Panc1 (cell line): ENCODE results near the gene C18orf54. TPM values are rescaled to one million over a fixed set of nuclear protein-coding genes. Genes with fewer than 3 reads are reported as not detected.
"Not testable (repeated sequence)": the region's sequence is repeated elsewhere in the genome, so short reads cannot be mapped to it uniquely, and the experiment has no call there.

Experiments
- ATAC-seq: fragments of 200-7000 bp; cut with Tn5 transposase; 2 replicates; pipeline ENCODE4 v1.9.1; 2020; ENCODE audit warnings: mild to moderate bottlenecking, moderate library complexity
- BruUV-seq: library from RNA; stranded (reverse); fragments of 400-500 nt; replicated peaks from 2 replicates; lab custom pipeline; 2021; lab: Mats Ljungman, UMichigan
- CTCF ChIA-PET: fragments of 300-600 bp; sonication (Branson Sonifier 250); formaldehyde crosslinking; loops from one replicate; lab custom pipeline; 2022; ENCODE audit warnings: antibody characterized with exemption; lab: Charles Lee
- POLR2A ChIA-PET: fragments of 300-600 bp; sonication (Branson Sonifier 250); formaldehyde crosslinking; loops from one replicate; lab custom pipeline; 2022; ENCODE audit warnings: antibody characterized with exemption; lab: Charles Lee
- DNase-seq: peaks from one replicate; pipeline ENCODE4 v3.0.0-alpha.2; 2010; ENCODE audit warnings: low read depth, low spot score
- H3K27ac ChIP-seq: 2 replicates; pipeline ENCODE4 v1.5.1; 2011; ENCODE audit warnings: mild to moderate bottlenecking, low read length, inconsistent platforms
- H3K27me3 ChIP-seq: fragments of 200-500 bp; sonication (Bioruptor generic); 2 replicates; pipeline ENCODE4 v1.6.0; 2014; ENCODE audit warnings: low read length, inconsistent platforms; ENCODE audit not compliant: control insufficient read depth, insufficient read depth
- H3K36me3 ChIP-seq: fragments of 200-500 bp; sonication (Bioruptor generic); 2 replicates; pipeline ENCODE4 v1.5.1; 2014; ENCODE audit warnings: inconsistent platforms, mild to moderate bottlenecking, low read length, moderate library complexity; ENCODE audit not compliant: control insufficient read depth, insufficient read depth
- H3K4me1 ChIP-seq: 2 replicates; pipeline ENCODE4 v1.5.1; 2011; ENCODE audit warnings: inconsistent platforms, mild to moderate bottlenecking, low read length, moderate library complexity; ENCODE audit not compliant: control insufficient read depth, insufficient read depth
- H3K4me3 ChIP-seq, 2 experiments: 2 replicates each; pipeline ENCODE4 v1.5.1; 2011 to 2012; ENCODE audit warnings: low read depth in 2 of 2, low read length in 2 of 2, mild to moderate bottlenecking in 2 of 2, inconsistent platforms in 1 of 2, moderate library complexity in 1 of 2
- H3K9me3 ChIP-seq: fragments of 200-500 bp; sonication (Bioruptor generic); 2 replicates; pipeline ENCODE4 v1.5.1; 2014; ENCODE audit warnings: low read depth, mild to moderate bottlenecking, inconsistent platforms, low read length, moderate library complexity; ENCODE audit not compliant: control insufficient read depth, insufficient read depth
- CTCF ChIP-seq: fragments of 450-650 bp; IDR thresholded peaks from 2 replicates; pipeline ENCODE4 v1.5.1; 2017; ENCODE audit warnings: mild to moderate bottlenecking
- POLR2AphosphoS5 ChIP-seq: IDR thresholded peaks from 2 replicates; pipeline ENCODE4 v1.6.1; 2012; ENCODE audit warnings: mild to moderate bottlenecking, low read depth, low read length, moderate library complexity
- REST ChIP-seq, 2 experiments: IDR thresholded peaks; 2 replicates each; pipeline ENCODE4 v1.6.1; 2011 to 2012; ENCODE audit warnings: low read depth in 2 of 2, control low read depth in 1 of 2, low read length in 1 of 2, mild to moderate bottlenecking in 1 of 2, moderate library complexity in 1 of 2; ENCODE audit not compliant: insufficient read depth in 1 of 2
- SIN3A ChIP-seq: IDR thresholded peaks from 2 replicates; pipeline ENCODE4 v1.6.1; 2012; ENCODE audit warnings: low read depth, mild to moderate bottlenecking, low read length, moderate library complexity, borderline replicate concordance; ENCODE audit not compliant: insufficient read depth
- TCF7L2 ChIP-seq: IDR thresholded peaks from 2 replicates; pipeline ENCODE4 v1.6.1; 2011; ENCODE audit warnings: mild to moderate bottlenecking, low read depth, low read length, inconsistent platforms
- in situ Hi-C: cut with HindIII; loops from 2 replicates; pipeline ENCODE4 v1.10.0; 2016; ENCODE audit warnings: low sequenced_read_pairs, low pct_unique_long_range_greater_than_20kb
- intact Hi-C: fragments of 100-400 bp; cut with micrococcal nuclease; formaldehyde crosslinking; loops from one replicate; pipeline ENCODE4 v1.10.0; 2022; ENCODE audit not compliant: unreplicated experiment
- total RNA-seq: library from RNA; stranded (reverse); gene quantifications from one replicate; pipeline ENCODE4 v1.2.1, GENCODE V29; 2021; ENCODE audit not compliant: unreplicated experiment

Gene C18orf54
- total RNA-seq, 1 experiment from 2014 or later: 7.5 TPM

- POLR2A ChIA-PET: no interaction called here
- DNase-seq: no peak
These were observed 25.1 kb downstream of the C18orf54 start for GRCh38 chr18:54382733-54383252.

GRCh38 chr18:54386043-54386442 is 28.3 kb downstream of the C18orf54 start:
- Histone ChIP-seq H3K4me3 (no peak overlapping the region), H3K27ac (no peak overlapping the region), H3K4me1 (peaks cover 4% of the 10 kb centered on the region; the same call in 1 of the 2 replicates), H3K27me3 (no peaks in the 10 kb centered on the region), H3K9me3 (no peaks in the 10 kb centered on the region), H3K36me3 (no peaks in the 10 kb centered on the region)
- TF ChIP-seq POLR2AphosphoS5: no peak
- TF ChIP-seq REST (IDR thresholded peaks at IDR 0.05; ENCODE audit: insufficient read depth in 1 of 2, low read depth in 2 of 2, low read length in 1 of 2): no peak
- no peak for TF ChIP-seq SIN3A
- TF ChIP-seq TCF7L2: no peak
- TF ChIP-seq CTCF: no peak
- ChIA-PET POLR2A (no interaction called here), CTCF (no interaction called here)
- ATAC-seq (no peak), DNase-seq (no peak)
- intact Hi-C loops: no loop called here
- in situ Hi-C loops: no loop called here
- BruUV-seq: no TSS peak

More at GRCh38 chr18:54382733-54383252, 25.1 kb downstream of the C18orf54 start:
- Histone ChIP-seq H3K4me1 (no peaks in the 10 kb centered on the region), H3K27me3 (no peaks in the 10 kb centered on the region), H3K4me3 (no peak overlapping the region), H3K27ac (no peak overlapping the region), H3K9me3 (no peaks in the 10 kb centered on the region), H3K36me3 (no peaks in the 10 kb centered on the region)
- TF ChIP-seq SIN3A (no peak), CTCF (no peak), POLR2AphosphoS5 (no peak), TCF7L2 (no peak), REST (IDR thresholded peaks at IDR 0.05; ENCODE audit: insufficient read depth in 1 of 2, low read depth in 2 of 2, low read length in 1 of 2) (no peak)
- intact Hi-C loops: no loop called here
- no peak for ATAC-seq
- CTCF ChIA-PET: no interaction called here
- no TSS peak for BruUV-seq
- in situ Hi-C loops: no loop called here

GRCh38 chr18:54386800-54387495 is 29.2 kb downstream of the C18orf54 start:
- POLR2A ChIA-PET, H3K27me3 ChIP-seq, BruUV-seq, CTCF ChIA-PET, H3K4me3 ChIP-seq, DNase-seq, H3K9me3 ChIP-seq, H3K27ac ChIP-seq, H3K4me1 ChIP-seq, intact Hi-C loops, ATAC-seq, in situ Hi-C loops, H3K36me3 ChIP-seq: not testable (repeated sequence)
